Neural progenitor cell (in vitro differentiated cells): ENCODE measurements around the gene CCT3. TPM values are rescaled to one million over a fixed set of nuclear protein-coding genes. Genes with fewer than 3 reads are reported as not detected.

Experiments used
- DNase-seq: peaks from one replicate; pipeline ENCODE4 v3.0.0-alpha.2; 2016; ENCODE audit warnings: low spot score
- H2AFZ ChIP-seq: fragments of 200-600 bp; sonication (generic); replicated peaks from 2 replicates; pipeline ENCODE4 v1.6.1; 2016; ENCODE audit warnings: antibody characterized with exemption
- H3F3A ChIP-seq: fragments of 200-600 bp; sonication (generic); 2 replicates; pipeline ENCODE4 v1.6.1; 2016; ENCODE audit warnings: antibody characterized with exemption, low read depth
- H3K27ac ChIP-seq: fragments of 200-600 bp; sonication (generic); 2 replicates; pipeline ENCODE4 v1.5.1; 2016; ENCODE audit warnings: mild to moderate bottlenecking
- H3K27me3 ChIP-seq: fragments of 200-600 bp; sonication (generic); 2 replicates; pipeline ENCODE4 v1.6.1; 2016; ENCODE audit warnings: mild to moderate bottlenecking, moderate library complexity
- H3K36me3 ChIP-seq: fragments of 200-600 bp; sonication (generic); 2 replicates; pipeline ENCODE4 v1.5.1; 2016
- H3K4me1 ChIP-seq: fragments of 200-600 bp; sonication (generic); 2 replicates; pipeline ENCODE4 v1.6.1; 2016; ENCODE audit warnings: mixed run types
- H3K4me2 ChIP-seq: fragments of 200-600 bp; sonication (generic); 2 replicates; pipeline ENCODE4 v1.6.1; 2016
- H3K4me3 ChIP-seq: fragments of 200-600 bp; sonication (generic); 2 replicates; pipeline ENCODE4 v1.5.1; 2016
- H3K79me2 ChIP-seq: fragments of 200-600 bp; sonication (generic); 2 replicates; pipeline ENCODE4 v1.6.1; 2016; ENCODE audit warnings: low read depth
- H3K9ac ChIP-seq: fragments of 200-600 bp; sonication (generic); 2 replicates; pipeline ENCODE4 v1.6.1; 2016
- H3K9me3 ChIP-seq: fragments of 200-600 bp; sonication (generic); 2 replicates; pipeline ENCODE4 v1.5.1; 2016; ENCODE audit warnings: low read depth
- H4K20me1 ChIP-seq: fragments of 200-600 bp; sonication (generic); 2 replicates; pipeline ENCODE4 v1.6.1; 2016; ENCODE audit warnings: low read depth
- H3K27ac Mint-ChIP-seq: 3 replicates; pipeline ENCODE4 v1.8.0; 2021; ENCODE audit warnings: mixed read lengths
- H3K27me3 Mint-ChIP-seq: 2 replicates; pipeline ENCODE4 v1.8.0; 2022; ENCODE audit warnings: low read depth, mild to moderate bottlenecking, inconsistent platforms, moderate library complexity, mixed read lengths; ENCODE audit not compliant: insufficient read depth
- H3K36me3 Mint-ChIP-seq: 3 replicates; pipeline ENCODE4 v1.8.0; 2021; ENCODE audit warnings: mixed read lengths
- H3K4me1 Mint-ChIP-seq: 3 replicates; pipeline ENCODE4 v1.8.0; 2021; ENCODE audit warnings: mixed read lengths
- H3K4me3 Mint-ChIP-seq: 3 replicates; pipeline ENCODE4 v1.8.0; 2021; ENCODE audit warnings: mild to moderate bottlenecking, moderate library complexity, mixed read lengths
- H3K9me3 Mint-ChIP-seq: 3 replicates; pipeline ENCODE4 v1.8.0; 2020; ENCODE audit warnings: mixed read lengths
- CTCF ChIP-seq: fragments of 200-600 bp; sonication (generic); IDR thresholded peaks from 2 replicates; pipeline ENCODE4 v1.5.1; 2017; ENCODE audit warnings: antibody characterized with exemption, mild to moderate bottlenecking
- EZH2 ChIP-seq: fragments of 200-600 bp; sonication (generic); IDR thresholded peaks from 2 replicates; pipeline ENCODE4 v1.6.1; 2017; ENCODE audit warnings: antibody characterized with exemption, mild to moderate bottlenecking, moderate library complexity
- EZH2phosphoT487 ChIP-seq: fragments of 200-600 bp; sonication (generic); IDR thresholded peaks from 2 replicates; pipeline ENCODE4 v1.6.1; 2017; ENCODE audit warnings: antibody characterized with exemption
- total RNA-seq: library from RNA; depleted of rRNA; stranded (reverse); fragments of >200 nt; gene quantifications from 2 replicates; pipeline ENCODE4 v1.2.3, GENCODE V29; 2015; ENCODE audit warnings: low replicate concordance

The CCT3 gene
- total RNA-seq, 1 donor from 2014 or later: 434 TPM

GRCh38 chr1:156379420-156380165, 41.5 kb upstream of the CCT3 start:
- no peaks in the 10 kb centered on the region for H3K4me1 Mint-ChIP-seq
- no peak overlapping the region for H3K27ac Mint-ChIP-seq
- Histone ChIP-seq H4K20me1 (no peaks in the 10 kb centered on the region), H3K4me1 (no peaks in the 10 kb centered on the region), H3K9me3 (no peaks in the 10 kb centered on the region), H3F3A (no peaks in the 10 kb centered on the region), H3K79me2 (no peaks in the 10 kb centered on the region), H2AFZ (no peak overlapping the region), H3K4me3 (no peak overlapping the region), H3K9ac (no peak overlapping the region), H3K27me3 (peaks cover 56% of the 10 kb centered on the region), H3K27ac (no peak overlapping the region), H3K36me3 (no peaks in the 10 kb centered on the region), H3K4me2 (no peak overlapping the region)
- no peaks in the 10 kb centered on the region for H3K9me3 Mint-ChIP-seq
- peaks cover 25% of the 10 kb centered on the region for H3K27me3 Mint-ChIP-seq
- H3K4me3 Mint-ChIP-seq: no peak overlapping the region
- TF ChIP-seq EZH2: no peak
- TF ChIP-seq EZH2phosphoT487: no peak
- peak; percentile 19 for TF ChIP-seq CTCF
- no peaks in the 10 kb centered on the region for H3K36me3 Mint-ChIP-seq
- peak; percentile 52 for DNase-seq

- Mint-ChIP-seq H3K36me3 (no peaks in the 10 kb centered on the region), H3K4me1 (no peaks in the 10 kb centered on the region), H3K27me3 (peaks cover 23% of the 10 kb centered on the region), H3K9me3 (no peaks in the 10 kb centered on the region), H3K27ac (no peak overlapping the region), H3K4me3 (no peak overlapping the region)
- no peak for DNase-seq
- Histone ChIP-seq H3K9ac (no peak overlapping the region), H2AFZ (no peak overlapping the region), H3K4me1 (no peaks in the 10 kb centered on the region), H3K79me2 (no peaks in the 10 kb centered on the region), H3K9me3 (no peaks in the 10 kb centered on the region), H3K4me2 (no peak overlapping the region), H3K4me3 (no peak overlapping the region), H3K27me3 (peaks cover 53% of the 10 kb centered on the region), H3F3A (no peaks in the 10 kb centered on the region), H3K36me3 (no peaks in the 10 kb centered on the region), H3K27ac (no peak overlapping the region), H4K20me1 (no peaks in the 10 kb centered on the region)
- TF ChIP-seq EZH2: no peak
- TF ChIP-seq CTCF: no peak
- TF ChIP-seq EZH2phosphoT487: no peak
These were observed 40.5 kb upstream of the CCT3 start for GRCh38 chr1:156378557-156378956.

GRCh38 chr1:156376958-156377919, 39.1 kb upstream of the CCT3 start:
- no peak for DNase-seq
- Histone ChIP-seq H3K4me1 (no peaks in the 10 kb centered on the region), H3K79me2 (no peaks in the 10 kb centered on the region), H2AFZ (no peak overlapping the region), H3K9ac (no peak overlapping the region), H3K9me3 (no peaks in the 10 kb centered on the region), H3K4me3 (no peak overlapping the region), H3K27ac (no peak overlapping the region), H4K20me1 (no peaks in the 10 kb centered on the region), H3K27me3 (peaks cover 53% of the 10 kb centered on the region), H3F3A (no peaks in the 10 kb centered on the region), H3K36me3 (no peaks in the 10 kb centered on the region), H3K4me2 (no peak overlapping the region)
- Mint-ChIP-seq H3K27me3 (peaks cover 27% of the 10 kb centered on the region), H3K9me3 (no peaks in the 10 kb centered on the region), H3K4me1 (no peaks in the 10 kb centered on the region), H3K4me3 (no peak overlapping the region), H3K27ac (no peak overlapping the region), H3K36me3 (no peaks in the 10 kb centered on the region)
- TF ChIP-seq EZH2: no peak
- TF ChIP-seq EZH2phosphoT487: no peak
- TF ChIP-seq CTCF: no peak
